Osteoblast (primary cell): Measurements from ENCODE around the gene CLRN3. TPM values are rescaled to one million over a fixed set of nuclear protein-coding genes. Genes with fewer than 3 reads are reported as not detected.

Experiments
- DNase-seq: peaks from one replicate; pipeline ENCODE4 v3.0.0; 2011; ENCODE audit warnings: low spot score, mixed read lengths; ENCODE audit not compliant: insufficient read length; ENCODE audit errors: missing footprints
- H2AFZ ChIP-seq: 2 replicates; pipeline ENCODE4 v1.6.0; 2011; ENCODE audit warnings: mild to moderate bottlenecking, low read length
- H3K27ac ChIP-seq: 2 replicates; pipeline ENCODE4 v1.5.1; 2011; ENCODE audit warnings: mild to moderate bottlenecking, low read depth, low read length, moderate library complexity
- H3K27me3 ChIP-seq: 2 replicates; pipeline ENCODE4 v1.6.0; 2012; ENCODE audit warnings: mild to moderate bottlenecking, control low read depth, inconsistent platforms, low read length, moderate library complexity; ENCODE audit not compliant: insufficient read depth
- H3K36me3 ChIP-seq: 2 replicates; pipeline ENCODE4 v1.5.1; 2011; ENCODE audit warnings: mild to moderate bottlenecking, low read length, control low read depth, moderate library complexity; ENCODE audit not compliant: insufficient read depth
- H3K4me1 ChIP-seq: 2 replicates; pipeline ENCODE4 v1.5.1; 2011; ENCODE audit warnings: mild to moderate bottlenecking, low read length, control low read depth, moderate library complexity; ENCODE audit not compliant: insufficient read depth
- H3K4me2 ChIP-seq: 2 replicates; pipeline ENCODE4 v1.6.0; 2011; ENCODE audit warnings: mild to moderate bottlenecking, low read length; ENCODE audit not compliant: insufficient read depth
- H3K4me3 ChIP-seq: fragments of 200-600 bp; sonication (generic); 3 replicates; pipeline ENCODE4 v1.5.1; 2012; ENCODE audit warnings: mild to moderate bottlenecking, low read length, inconsistent platforms; ENCODE audit not compliant: insufficient read depth
- H3K79me2 ChIP-seq: 2 replicates; pipeline ENCODE4 v1.6.0; 2012; ENCODE audit warnings: mild to moderate bottlenecking, low read length, control low read depth, inconsistent platforms; ENCODE audit not compliant: insufficient read depth
- H3K9me3 ChIP-seq: 2 replicates; pipeline ENCODE4 v1.5.1; 2011; ENCODE audit warnings: low read depth, low read length, control low read depth
- H4K20me1 ChIP-seq: 2 replicates; pipeline ENCODE4 v1.6.0; 2012; ENCODE audit warnings: mild to moderate bottlenecking, low read length, control low read depth; ENCODE audit not compliant: insufficient read depth
- CTCF ChIP-seq: IDR thresholded peaks from 2 replicates; pipeline ENCODE4 v1.5.1; 2011; ENCODE audit warnings: mild to moderate bottlenecking, low read depth, low read length, moderate library complexity; ENCODE audit errors: extremely low read depth
- total RNA-seq: library from RNA; depleted of rRNA; stranded (reverse); fragments of >200 nt; gene quantifications from 2 replicates; pipeline ENCODE4 v1.2.3, GENCODE V29; 2012

CLRN3 gene
- total RNA-seq, 1 donor: not detected

GRCh38 chr10:127832501-127832900 lies 60.2 kb downstream of the CLRN3 start:
- Histone ChIP-seq H3K79me2 (no peaks in the 10 kb centered on the region), H4K20me1 (no peaks in the 10 kb centered on the region), H3K4me1 (no peaks in the 10 kb centered on the region), H3K4me2 (peak overlapping the region; percentile 63), H3K9me3 (no peaks in the 10 kb centered on the region), H2AFZ (no peak overlapping the region), H3K36me3 (no peaks in the 10 kb centered on the region), H3K4me3 (peak overlapping the region; percentile 49), H3K27ac (no peak overlapping the region), H3K27me3 (no peaks in the 10 kb centered on the region)
- TF ChIP-seq CTCF: no peak
- no peak for DNase-seq

- Histone ChIP-seq H3K4me2 (no peak overlapping the region), H3K79me2 (no peaks in the 10 kb centered on the region), H3K27me3 (no peaks in the 10 kb centered on the region), H3K36me3 (no peaks in the 10 kb centered on the region), H2AFZ (no peak overlapping the region), H4K20me1 (no peaks in the 10 kb centered on the region), H3K4me3 (no peak overlapping the region), H3K27ac (no peak overlapping the region), H3K4me1 (no peaks in the 10 kb centered on the region), H3K9me3 (no peaks in the 10 kb centered on the region)
- TF ChIP-seq CTCF: no peak
- no peak for DNase-seq
Measured at GRCh38 chr10:127830414-127830813, 62.3 kb downstream of the CLRN3 start.

Other genes starting within 250 kb of the CLRN3 start
- not detected in 2 replicates for gene FOXI2, start 155.8 kb downstream of the CLRN3 start, total RNA-seq
- gene PTPRE, start 14.2 kb upstream of the CLRN3 start, total RNA-seq: 5.9 and 9.0 TPM in 2 replicates
- gene MKI67, start 233.5 kb upstream of the CLRN3 start, total RNA-seq: 2.5 and 3.5 TPM in 2 replicates